ENCODE results near the gene MED13L.

The MED13L gene

GRCh38 chr12:115993737-115994136, 283.8 kb downstream of the MED13L start:
- TF ChIP-seq OSR1 (CRISPR knock-in tag; IDR thresholded peaks at IDR 0.05) (no peak), ZNF70 (CRISPR knock-in tag; IDR thresholded peaks at IDR 0.05) (no peak), TOX (CRISPR knock-in tag; IDR thresholded peaks at IDR 0.05; ENCODE audit: borderline replicate concordance) (no peak), ZFP3 (CRISPR knock-in tag; IDR thresholded peaks at IDR 0.05) (no peak), PATZ1 (CRISPR knock-in tag; IDR thresholded peaks at IDR 0.05; ENCODE audit: borderline replicate concordance) (no peak), TSHZ2 (CRISPR knock-in tag; IDR thresholded peaks at IDR 0.05) (no peak), SNAI2 (CRISPR knock-in tag; IDR thresholded peaks at IDR 0.05) (no peak), CSRNP3 (CRISPR knock-in tag; IDR thresholded peaks at IDR 0.05) (no peak), TCF4 (CRISPR knock-in tag; IDR thresholded peaks at IDR 0.05; ENCODE audit: borderline replicate concordance) (no peak)
- no peak for ATAC-seq

- ATAC-seq: no peak
These were observed 287.3 kb downstream of the MED13L start for GRCh38 chr12:115990241-115990640.

More at GRCh38 chr12:115990241-115990640, 287.3 kb downstream of the MED13L start:
- TF ChIP-seq GLIS3 (CRISPR knock-in tag; IDR thresholded peaks at IDR 0.05) (no peak), PATZ1 (CRISPR knock-in tag; IDR thresholded peaks at IDR 0.05; ENCODE audit: borderline replicate concordance) (no peak), POU6F1 (CRISPR knock-in tag; IDR thresholded peaks at IDR 0.05; ENCODE audit: borderline replicate concordance, low read depth) (no peak), ZFP30 (CRISPR knock-in tag; IDR thresholded peaks at IDR 0.05) (no peak), TCF4 (CRISPR knock-in tag; IDR thresholded peaks at IDR 0.05; ENCODE audit: borderline replicate concordance) (no peak), RARB (CRISPR knock-in tag; IDR thresholded peaks at IDR 0.05) (no peak), TSHZ2 (CRISPR knock-in tag; IDR thresholded peaks at IDR 0.05) (no peak), CREB5 (CRISPR knock-in tag; IDR thresholded peaks at IDR 0.05; ENCODE audit: low read depth) (no peak), PPARA (CRISPR knock-in tag; IDR thresholded peaks at IDR 0.05; ENCODE audit: borderline replicate concordance) (no peak), OSR1 (CRISPR knock-in tag; IDR thresholded peaks at IDR 0.05) (no peak), ZC3H10 (CRISPR knock-in tag; IDR thresholded peaks at IDR 0.05) (no peak), ZNF565 (CRISPR knock-in tag; conservative IDR thresholded peaks at IDR 0.05; ENCODE audit: low read depth) (no peak), TOX (CRISPR knock-in tag; IDR thresholded peaks at IDR 0.05; ENCODE audit: borderline replicate concordance) (no peak), BACH2 (CRISPR knock-in tag; IDR thresholded peaks at IDR 0.05; ENCODE audit: borderline replicate concordance) (no peak), ESRRG (CRISPR knock-in tag; IDR thresholded peaks at IDR 0.05) (no peak), ZFP3 (CRISPR knock-in tag; IDR thresholded peaks at IDR 0.05) (no peak), ISL1 (CRISPR knock-in tag; IDR thresholded peaks at IDR 0.05) (no peak), ZNF70 (CRISPR knock-in tag; IDR thresholded peaks at IDR 0.05) (no peak), CSRNP3 (CRISPR knock-in tag; IDR thresholded peaks at IDR 0.05) (no peak), SNAI2 (CRISPR knock-in tag; IDR thresholded peaks at IDR 0.05) (no peak)
